ENCODE measurements around the gene DGKG.

The DGKG gene

GRCh38 chr3:186167646-186168395, 194.2 kb downstream of the DGKG start:
- DNase-seq, result no peak

GRCh38 chr3:186166491-186167288, 195.3 kb downstream of the DGKG start:
- DNase-seq, result no peak

- no peak for DNase-seq
Observed at GRCh38 chr3:186166036-186166435, 196.0 kb downstream of the DGKG start.

GRCh38 chr3:186165331-186165730, 196.7 kb downstream of the DGKG start:
- DNase-seq, result no peak

GRCh38 chr3:186164696-186165095, 197.3 kb downstream of the DGKG start:
- no peak for DNase-seq

- DNase-seq, result no peak
Observed at GRCh38 chr3:186162221-186162620, 199.8 kb downstream of the DGKG start.

GRCh38 chr3:186160691-186161243, 201.3 kb downstream of the DGKG start:
- DNase-seq, result no peak

GRCh38 chr3:186154641-186155040, 207.4 kb downstream of the DGKG start:
- DNase-seq, result no peak

- DNase-seq, result no peak
Observed at GRCh38 chr3:186152889-186153292, 209.1 kb downstream of the DGKG start.

GRCh38 chr3:186152361-186152798, 209.7 kb downstream of the DGKG start:
- DNase-seq, result no peak

- DNase-seq, result no peak
Observed at GRCh38 chr3:186151077-186151971, 210.7 kb downstream of the DGKG start.

GRCh38 chr3:186150041-186150830, 211.8 kb downstream of the DGKG start:
- DNase-seq, result no peak

GRCh38 chr3:186149319-186149960, 212.6 kb downstream of the DGKG start:
- DNase-seq, result no peak

- no peak for DNase-seq
Observed at GRCh38 chr3:186144257-186144656, 217.8 kb downstream of the DGKG start.

GRCh38 chr3:186143250-186143649, 218.8 kb downstream of the DGKG start:
- DNase-seq, result no peak

- DNase-seq, result no peak
Observed at GRCh38 chr3:186142393-186142932, 219.6 kb downstream of the DGKG start.

- DNase-seq, result no peak
Observed at GRCh38 chr3:186141790-186142189, 220.2 kb downstream of the DGKG start.

GRCh38 chr3:186138272-186138981, 223.6 kb downstream of the DGKG start:
- DNase-seq, result no peak

GRCh38 chr3:186137051-186137685, 224.9 kb downstream of the DGKG start:
- DNase-seq, result no peak

- DNase-seq, result no peak
Observed at GRCh38 chr3:186133980-186134379, 228.1 kb downstream of the DGKG start.

All from stimulated activated naive CD4-positive, alpha-beta T cell (primary cell).